ENCODE data around the gene HRH2. TPM values are rescaled to one million over a fixed set of nuclear protein-coding genes. Genes with fewer than 3 reads are reported as not detected.

The HRH2 gene
- 0.14 TPM for polyA plus RNA-seq (2012; ENCODE audit: insufficient read depth, insufficient read length, low read depth)

GRCh38 chr5:175657593-175658271 lies at the start of gene HRH2:
Gene HRH2, plus strand, starts transcription at chr5:175658071. Its CDS starts 25,163 bp downstream, at chr5:175683234.
- Histone ChIP-seq H3K4me3 (ENCODE audit: low read depth, low read length) (no peak within 1 kb of the TSS), H3K27me3 (peaks cover 65% of the 10 kb centered on the region), H3K4me1 (no peaks in the 10 kb centered on the region), H3K36me3 (no peaks in the 10 kb centered on the region), H3K9me3 (no peaks in the 10 kb centered on the region)
- no peak for TF ChIP-seq CTCF (IDR thresholded peaks at IDR 0.05; ENCODE audit: low read depth, low read length)
- DNase-seq: no peak

- DNase-seq: no peak
- H3K4me1 ChIP-seq: no peaks in the 10 kb centered on the region
- peaks cover 4% of the 10 kb centered on the region; the same call in 1 of the 2 replicates for H3K9me3 ChIP-seq
- no peak overlapping the region for H3K4me3 ChIP-seq (ENCODE audit: low read depth, low read length)
- H3K27me3 ChIP-seq: peaks cover 6% of the 10 kb centered on the region
- no peaks in the 10 kb centered on the region for H3K36me3 ChIP-seq
- no peak for TF ChIP-seq CTCF (IDR thresholded peaks at IDR 0.05; ENCODE audit: low read depth, low read length)
These were observed 48.3 kb upstream of the HRH2 start for GRCh38 chr5:175609526-175609925.

GRCh38 chr5:175610381-175610780 lies 47.5 kb upstream of the HRH2 start:
- no peak overlapping the region for H3K4me3 ChIP-seq (ENCODE audit: low read depth, low read length)
- no peaks in the 10 kb centered on the region for H3K36me3 ChIP-seq
- TF ChIP-seq CTCF (IDR thresholded peaks at IDR 0.05; ENCODE audit: low read depth, low read length): no peak
- H3K9me3 ChIP-seq: peaks cover 4% of the 10 kb centered on the region; the same call in 1 of the 2 replicates
- no peak for DNase-seq
- peaks cover 6% of the 10 kb centered on the region for H3K27me3 ChIP-seq
- H3K4me1 ChIP-seq: no peaks in the 10 kb centered on the region

- H3K4me1 ChIP-seq: no peaks in the 10 kb centered on the region
- H3K27me3 ChIP-seq: peaks cover 6% of the 10 kb centered on the region
- no peak overlapping the region for H3K4me3 ChIP-seq (ENCODE audit: low read depth, low read length)
- peaks cover under 1% of the 10 kb centered on the region; the same call in 1 of the 2 replicates for H3K9me3 ChIP-seq
- no peaks in the 10 kb centered on the region for H3K36me3 ChIP-seq
- DNase-seq: no peak
- no peak for TF ChIP-seq CTCF (IDR thresholded peaks at IDR 0.05; ENCODE audit: low read depth, low read length)
These were observed 47.0 kb upstream of the HRH2 start for GRCh38 chr5:175610898-175611297.

GRCh38 chr5:175614223-175614815 lies 43.6 kb upstream of the HRH2 start:
- no peak for TF ChIP-seq CTCF (IDR thresholded peaks at IDR 0.05; ENCODE audit: low read depth, low read length)
- no peaks in the 10 kb centered on the region; the same call in 1 of the 2 replicates for H3K27me3 ChIP-seq
- no peaks in the 10 kb centered on the region for H3K36me3 ChIP-seq
- no peak overlapping the region for H3K4me3 ChIP-seq (ENCODE audit: low read depth, low read length)
- DNase-seq: no peak
- no peaks in the 10 kb centered on the region for H3K4me1 ChIP-seq
- H3K9me3 ChIP-seq: no peaks in the 10 kb centered on the region

- TF ChIP-seq CTCF (IDR thresholded peaks at IDR 0.05; ENCODE audit: low read depth, low read length): no peak
- H3K9me3 ChIP-seq: no peaks in the 10 kb centered on the region
- no peaks in the 10 kb centered on the region for H3K36me3 ChIP-seq
- no peaks in the 10 kb centered on the region; the same call in 1 of the 2 replicates for H3K27me3 ChIP-seq
- H3K4me3 ChIP-seq (ENCODE audit: low read depth, low read length): no peak overlapping the region
- no peak for DNase-seq
- H3K4me1 ChIP-seq: no peaks in the 10 kb centered on the region
These were observed 43.0 kb upstream of the HRH2 start for GRCh38 chr5:175614861-175615260.
